HepG2 (cell line): ENCODE measurements around the gene CCDC136. TPM values are rescaled to one million over a fixed set of nuclear protein-coding genes. Genes with fewer than 3 reads are reported as not detected.

ENCODE experiments used
- ARNT ChIP-seq: fragments of 450-650 bp; IDR thresholded peaks from 2 replicates; pipeline ENCODE4 v1.6.1; 2017
- CBX1 ChIP-seq: IDR thresholded peaks from one replicate; pipeline ENCODE4 v1.6.1; 2016; ENCODE audit warnings: antibody characterized with exemption, low read depth
- GABPB1 ChIP-seq: IDR thresholded peaks from 2 replicates; pipeline ENCODE4 v1.6.1; 2016; ENCODE audit warnings: mild to moderate bottlenecking, missing genetic modification reagents, moderate library complexity, missing compliant biosample characterization
- HNRNPLL ChIP-seq: fragments of 200-400 bp; formaldehyde crosslinking; IDR thresholded peaks from 2 replicates; pipeline ENCODE4 v1.6.1; 2017; ENCODE audit warnings: mild to moderate bottlenecking, low read depth, low read length; ENCODE audit not compliant: poor library complexity, severe bottlenecking
- PCBP1 ChIP-seq: fragments of 200-400 bp; formaldehyde crosslinking; IDR thresholded peaks from 2 replicates; pipeline ENCODE4 v1.6.1; 2017; ENCODE audit warnings: mild to moderate bottlenecking, low read depth, low read length, borderline replicate concordance
- SMAD9 ChIP-seq: sonication (generic); formaldehyde crosslinking; IDR thresholded peaks from 2 replicates; pipeline ENCODE4 v1.5.1; 2020; ENCODE audit warnings: mild to moderate bottlenecking, missing genetic modification reagents
- SOX13 ChIP-seq, 3 experiments: fragments of 450-650 bp in 1 of 3; sonication (generic) in 1 of 3; formaldehyde crosslinking in 1 of 3; IDR thresholded peaks in 2 of 3; conservative IDR thresholded peaks in 1 of 3; 2 replicates each; pipeline versions ENCODE4 v1.5.0 to v1.6.1; 2016 to 2020; ENCODE audit warnings: antibody characterized with exemption in 1 of 3, mild to moderate bottlenecking in 1 of 3, missing compliant biosample characterization in 1 of 3, missing genetic modification reagents in 1 of 3, moderate library complexity in 1 of 3
- SPEN ChIP-seq: sonication (generic); formaldehyde crosslinking; IDR thresholded peaks from 2 replicates; pipeline ENCODE4 v1.5.1; 2020; ENCODE audit warnings: low read depth, mild to moderate bottlenecking, missing genetic modification reagents
- STAT5B ChIP-seq: sonication (generic); formaldehyde crosslinking; IDR thresholded peaks from 2 replicates; pipeline ENCODE4 v1.4.0; 2020; ENCODE audit warnings: missing genetic modification reagents
- THAP11 ChIP-seq: IDR thresholded peaks from 2 replicates; pipeline ENCODE4 v1.6.1; 2016; ENCODE audit warnings: missing biosample characterization, missing genetic modification reagents
- TP53 ChIP-seq: sonication (generic); formaldehyde crosslinking; conservative IDR thresholded peaks from 2 replicates; pipeline ENCODE4 v1.4.0; 2020; ENCODE audit warnings: missing genetic modification reagents
- ZBTB38 ChIP-seq: sonication (generic); formaldehyde crosslinking; IDR thresholded peaks from 2 replicates; pipeline ENCODE4 v1.5.1; 2020; ENCODE audit warnings: mild to moderate bottlenecking, missing genetic modification reagents
- ZNF772 ChIP-seq: sonication (generic); formaldehyde crosslinking; IDR thresholded peaks from 2 replicates; pipeline ENCODE4 v1.5.0; 2020; ENCODE audit warnings: mild to moderate bottlenecking, missing genetic modification reagents
- polyA plus RNA-seq, 8 experiments: library from polyadenylated mRNA; depleted of rRNA in 3 of 8; stranded (reverse) in 7 of 8; unstranded in 1 of 8; fragments of >200 nt; fragmentation: Illumina TruSeq in 4 of 8; extraction: Trizol in 4 of 8; gene quantifications; 2 replicates each; pipeline versions ENCODE4 v1.2.1 to v1.2.3, GENCODE V29; 2011 to 2016; ENCODE audit warnings: low read depth in 4 of 8, missing spikeins in 1 of 8, mixed read lengths in 1 of 8; ENCODE audit not compliant: insufficient read depth in 1 of 8
- total RNA-seq, 5 experiments: library from RNA; depleted of rRNA; stranded (reverse); fragments of >200 nt; fragmentation: Illumina TruSeq; extraction: Trizol; gene quantifications; 2 replicates each; pipeline ENCODE4 v1.2.3, GENCODE V29; 2016; ENCODE audit warnings: low read depth in 1 of 5
- TF ChIP-seq, protein P1 (sequence below): sonication (generic); formaldehyde crosslinking; IDR thresholded peaks from 2 replicates; pipeline ENCODE4 v1.8.1; 2022; ENCODE audit warnings: low read depth, mild to moderate bottlenecking, missing genetic modification reagents
- TF ChIP-seq, protein P2 (sequence below): sonication (generic); formaldehyde crosslinking; IDR thresholded peaks from 2 replicates; pipeline ENCODE4 v1.8.0; 2022; ENCODE audit warnings: mild to moderate bottlenecking, missing genetic modification reagents, borderline replicate concordance
- TF ChIP-seq, protein P3 (sequence below): sonication (generic); formaldehyde crosslinking; IDR thresholded peaks from 2 replicates; pipeline ENCODE4 v1.8.0; 2022; ENCODE audit warnings: missing genetic modification reagents, mild to moderate bottlenecking, borderline replicate concordance
- TF ChIP-seq, protein P4 (sequence below): sonication (generic); formaldehyde crosslinking; IDR thresholded peaks from 2 replicates; pipeline ENCODE4 v1.5.1; 2020; ENCODE audit warnings: missing genetic modification reagents, mild to moderate bottlenecking, borderline replicate concordance
- TF ChIP-seq, protein P5 (sequence below): sonication (generic); formaldehyde crosslinking; IDR thresholded peaks from 2 replicates; pipeline ENCODE4 v1.4.0; 2020; ENCODE audit warnings: missing genetic modification reagents

Gene CCDC136
- total and polyA plus RNA-seq, 2 of the 13 experiments (the other 11 are each of a cell fraction or from before 2014, with no cell fraction given): 0.04 to 0.38 TPM

DNA sequence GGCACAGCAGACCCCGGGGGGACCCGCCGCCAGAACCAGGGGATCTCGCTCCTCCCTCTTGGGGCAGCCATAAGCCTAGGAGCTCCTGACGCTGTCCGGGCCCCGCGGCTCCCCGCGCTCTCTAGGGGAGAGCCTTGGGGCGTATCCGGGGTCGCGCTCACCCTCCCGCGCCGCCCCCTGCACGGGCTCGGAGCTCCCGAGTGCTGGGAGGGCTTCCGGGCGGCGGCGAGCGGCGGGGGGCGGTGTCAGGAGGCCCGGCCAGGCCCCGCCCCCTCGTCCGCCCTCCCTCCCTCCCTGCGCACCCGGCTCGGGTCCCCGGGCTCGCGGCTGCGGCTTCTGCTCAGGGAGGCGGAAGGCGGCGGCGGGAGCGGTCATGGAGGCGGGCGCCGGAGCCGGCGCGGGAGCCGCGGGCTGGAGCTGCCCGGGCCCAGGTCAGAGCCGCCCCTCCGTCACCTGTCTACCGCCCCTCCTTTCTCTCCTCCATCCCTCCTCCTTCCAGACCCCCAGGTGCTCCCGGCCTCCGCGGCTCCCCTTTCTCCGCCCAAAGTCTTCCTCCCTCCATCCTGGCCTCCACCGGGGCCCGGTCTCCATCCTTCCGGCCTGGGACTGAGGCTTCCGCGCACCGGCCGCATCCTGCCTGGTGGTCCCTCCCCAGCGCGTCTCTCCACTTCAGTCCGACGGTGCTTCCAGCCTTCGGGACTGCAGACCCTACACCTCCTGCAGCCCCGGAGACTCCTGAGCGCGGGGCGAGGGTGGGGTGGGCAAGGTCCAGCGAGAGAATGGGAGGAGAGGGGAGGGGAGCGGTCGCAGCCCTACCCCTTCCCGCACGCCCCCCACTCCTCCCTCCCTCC, at the start of gene CCDC136 (continued):
- TF ChIP-seq, protein P1, sequence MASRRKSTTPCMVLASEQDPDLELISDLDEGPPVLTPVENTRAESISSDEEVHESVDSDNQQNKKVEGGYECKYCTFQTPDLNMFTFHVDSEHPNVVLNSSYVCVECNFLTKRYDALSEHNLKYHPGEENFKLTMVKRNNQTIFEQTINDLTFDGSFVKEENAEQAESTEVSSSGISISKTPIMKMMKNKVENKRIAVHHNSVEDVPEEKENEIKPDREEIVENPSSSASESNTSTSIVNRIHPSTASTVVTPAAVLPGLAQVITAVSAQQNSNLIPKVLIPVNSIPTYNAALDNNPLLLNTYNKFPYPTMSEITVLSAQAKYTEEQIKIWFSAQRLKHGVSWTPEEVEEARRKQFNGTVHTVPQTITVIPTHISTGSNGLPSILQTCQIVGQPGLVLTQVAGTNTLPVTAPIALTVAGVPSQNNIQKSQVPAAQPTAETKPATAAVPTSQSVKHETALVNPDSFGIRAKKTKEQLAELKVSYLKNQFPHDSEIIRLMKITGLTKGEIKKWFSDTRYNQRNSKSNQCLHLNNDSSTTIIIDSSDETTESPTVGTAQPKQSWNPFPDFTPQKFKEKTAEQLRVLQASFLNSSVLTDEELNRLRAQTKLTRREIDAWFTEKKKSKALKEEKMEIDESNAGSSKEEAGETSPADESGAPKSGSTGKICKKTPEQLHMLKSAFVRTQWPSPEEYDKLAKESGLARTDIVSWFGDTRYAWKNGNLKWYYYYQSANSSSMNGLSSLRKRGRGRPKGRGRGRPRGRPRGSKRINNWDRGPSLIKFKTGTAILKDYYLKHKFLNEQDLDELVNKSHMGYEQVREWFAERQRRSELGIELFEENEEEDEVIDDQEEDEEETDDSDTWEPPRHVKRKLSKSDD (CRISPR knock-in tag): no peak
- 0 out of 2 replicates have a peak, but pooled peaks have one; percentile 16 for TF ChIP-seq ZBTB38 (CRISPR knock-in tag)
- TF ChIP-seq, protein P2, sequence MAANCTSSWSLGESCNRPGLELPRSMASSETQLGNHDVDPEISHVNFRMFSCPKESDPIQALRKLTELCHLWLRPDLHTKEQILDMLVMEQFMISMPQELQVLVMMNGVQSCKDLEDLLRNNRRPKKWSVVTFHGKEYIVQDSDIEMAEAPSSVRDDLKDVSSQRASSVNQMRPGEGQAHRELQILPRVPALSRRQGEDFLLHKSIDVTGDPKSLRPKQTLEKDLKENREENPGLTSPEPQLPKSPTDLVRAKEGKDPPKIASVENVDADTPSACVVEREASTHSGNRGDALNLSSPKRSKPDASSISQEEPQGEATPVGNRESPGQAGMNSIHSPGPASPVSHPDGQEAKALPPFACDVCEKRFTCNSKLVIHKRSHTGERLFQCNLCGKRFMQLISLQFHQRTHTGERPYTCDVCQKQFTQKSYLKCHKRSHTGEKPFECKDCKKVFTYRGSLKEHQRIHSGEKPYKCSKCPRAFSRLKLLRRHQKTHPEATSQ (CRISPR knock-in tag): no peak
- TF ChIP-seq SPEN: no peak
- no peak for TF ChIP-seq TP53
- TF ChIP-seq HNRNPLL: peak; percentile 45
- no peak for TF ChIP-seq CBX1
- TF ChIP-seq, protein P3, sequence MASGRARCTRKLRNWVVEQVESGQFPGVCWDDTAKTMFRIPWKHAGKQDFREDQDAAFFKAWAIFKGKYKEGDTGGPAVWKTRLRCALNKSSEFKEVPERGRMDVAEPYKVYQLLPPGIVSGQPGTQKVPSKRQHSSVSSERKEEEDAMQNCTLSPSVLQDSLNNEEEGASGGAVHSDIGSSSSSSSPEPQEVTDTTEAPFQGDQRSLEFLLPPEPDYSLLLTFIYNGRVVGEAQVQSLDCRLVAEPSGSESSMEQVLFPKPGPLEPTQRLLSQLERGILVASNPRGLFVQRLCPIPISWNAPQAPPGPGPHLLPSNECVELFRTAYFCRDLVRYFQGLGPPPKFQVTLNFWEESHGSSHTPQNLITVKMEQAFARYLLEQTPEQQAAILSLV: peak; percentile 32; the same call in 1 of the 2 replicates
- TF ChIP-seq, protein P4, sequence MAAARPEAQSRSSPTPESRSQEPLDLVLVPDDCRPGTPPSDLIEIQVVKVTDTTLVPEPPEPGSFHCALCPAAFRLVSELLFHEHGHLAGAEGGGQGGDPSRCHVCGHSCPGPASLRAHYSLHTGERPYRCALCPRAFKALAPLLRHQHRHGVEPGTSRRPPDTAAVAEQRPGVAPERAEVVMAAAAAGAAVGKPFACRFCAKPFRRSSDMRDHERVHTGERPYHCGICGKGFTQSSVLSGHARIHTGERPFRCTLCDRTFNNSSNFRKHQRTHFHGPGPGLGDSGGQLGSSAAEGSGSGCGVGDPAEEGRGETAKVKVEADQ (CRISPR knock-in tag): no peak
- no peak for TF ChIP-seq ARNT
- TF ChIP-seq PCBP1: 0 out of 2 replicates have a peak, but pooled peaks have one; percentile 24
- TF ChIP-seq, protein P5, sequence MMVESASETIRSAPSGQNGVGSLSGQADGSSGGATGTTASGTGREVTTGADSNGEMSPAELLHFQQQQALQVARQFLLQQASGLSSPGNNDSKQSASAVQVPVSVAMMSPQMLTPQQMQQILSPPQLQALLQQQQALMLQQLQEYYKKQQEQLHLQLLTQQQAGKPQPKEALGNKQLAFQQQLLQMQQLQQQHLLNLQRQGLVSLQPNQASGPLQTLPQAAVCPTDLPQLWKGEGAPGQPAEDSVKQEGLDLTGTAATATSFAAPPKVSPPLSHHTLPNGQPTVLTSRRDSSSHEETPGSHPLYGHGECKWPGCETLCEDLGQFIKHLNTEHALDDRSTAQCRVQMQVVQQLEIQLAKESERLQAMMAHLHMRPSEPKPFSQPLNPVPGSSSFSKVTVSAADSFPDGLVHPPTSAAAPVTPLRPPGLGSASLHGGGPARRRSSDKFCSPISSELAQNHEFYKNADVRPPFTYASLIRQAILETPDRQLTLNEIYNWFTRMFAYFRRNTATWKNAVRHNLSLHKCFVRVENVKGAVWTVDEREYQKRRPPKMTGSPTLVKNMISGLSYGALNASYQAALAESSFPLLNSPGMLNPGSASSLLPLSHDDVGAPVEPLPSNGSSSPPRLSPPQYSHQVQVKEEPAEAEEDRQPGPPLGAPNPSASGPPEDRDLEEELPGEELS (CRISPR knock-in tag): no peak
- no peak for TF ChIP-seq SOX13 (IDR thresholded peaks at IDR 0.05)
- TF ChIP-seq SOX13 (CRISPR knock-in tag; conservative IDR thresholded peaks at IDR 0.05 in 1 of 2, IDR thresholded peaks at IDR 0.05 in 1 of 2): no peak
- TF ChIP-seq STAT5B (CRISPR knock-in tag): no peak
- no peak for TF ChIP-seq SMAD9 (CRISPR knock-in tag)
- TF ChIP-seq THAP11: 0 out of 2 replicates have a peak, but pooled peaks have one; percentile 19
- peak; percentile 64; the same call in 1 of the 2 replicates for TF ChIP-seq GABPB1 (CRISPR knock-in tag)
- no peak for TF ChIP-seq ZNF772 (CRISPR knock-in tag)
